Fibroblast of skin of right quadriceps (primary cell): ENCODE measurements around the gene SS18L1.
"Not testable (repeated sequence)": the region's sequence is repeated elsewhere in the genome, so short reads cannot be mapped to it uniquely, and the experiment has no call there.

ENCODE experiments used
- DNase-seq: peaks from one replicate; pipeline ENCODE4 v3.0.0-alpha.2; 2013

The SS18L1 gene

GRCh38 chr20:62143081-62143956 is at the start of gene SS18L1, which contains the start of gene PSMA7:
Gene SS18L1, plus strand, starts transcription at chr20:62143769. Its CDS starts 52 bp downstream, at chr20:62143821.
Gene PSMA7, minus strand, starts transcription at chr20:62143394. Its CDS starts 91 bp downstream, at chr20:62143303.
- DNase-seq, result peak; percentile 88

- no peak for DNase-seq
These were observed 46.9 kb upstream of the SS18L1 start for GRCh38 chr20:62096421-62097380.

GRCh38 chr20:62097881-62098407 is 45.6 kb upstream of the SS18L1 start:
- DNase-seq, result no peak

GRCh38 chr20:62101078-62101477 is 42.5 kb upstream of the SS18L1 start:
- no peak for DNase-seq

GRCh38 chr20:62103508-62104233 is 39.9 kb upstream of the SS18L1 start:
- DNase-seq, result no peak

GRCh38 chr20:62104234-62104789 is 39.3 kb upstream of the SS18L1 start:
- no peak for DNase-seq

- DNase-seq, result no peak
These were observed 38.7 kb upstream of the SS18L1 start for GRCh38 chr20:62104791-62105345.

- DNase-seq, result no peak
These were observed 38.0 kb upstream of the SS18L1 start for GRCh38 chr20:62105592-62105991.

GRCh38 chr20:62111148-62111547 is 32.4 kb upstream of the SS18L1 start:
- no peak for DNase-seq

- no peak for DNase-seq
These were observed 31.2 kb upstream of the SS18L1 start for GRCh38 chr20:62112368-62112767.

- no peak for DNase-seq
These were observed 28.7 kb upstream of the SS18L1 start for GRCh38 chr20:62114894-62115293.

GRCh38 chr20:62115800-62116407 is 27.7 kb upstream of the SS18L1 start:
- not testable (repeated sequence) for DNase-seq

GRCh38 chr20:62116558-62117361 is 26.8 kb upstream of the SS18L1 start:
- no peak for DNase-seq

GRCh38 chr20:62117362-62117646 is 26.3 kb upstream of the SS18L1 start:
- no peak for DNase-seq

GRCh38 chr20:62117658-62118057 is 25.9 kb upstream of the SS18L1 start:
- DNase-seq, result no peak

- no peak for DNase-seq
These were observed 25.2 kb upstream of the SS18L1 start for GRCh38 chr20:62118113-62119043.

GRCh38 chr20:62119115-62119514 is 24.5 kb upstream of the SS18L1 start:
- no peak for DNase-seq

- DNase-seq, result no peak
These were observed 23.8 kb upstream of the SS18L1 start for GRCh38 chr20:62119591-62120364.

- DNase-seq, result no peak
These were observed 23.2 kb upstream of the SS18L1 start for GRCh38 chr20:62120365-62120762.
